Neural progenitor cell (in vitro differentiated cells): Measurements from ENCODE around the gene F13A1. TPM values are rescaled to one million over a fixed set of nuclear protein-coding genes. Genes with fewer than 3 reads are reported as not detected.
A peak's percentile ranks its signal among the peaks of the same experiment; 100 is the strongest.

ENCODE experiments used
- DNase-seq: peaks from one replicate; pipeline ENCODE4 v3.0.0-alpha.2; 2016; ENCODE audit warnings: low spot score
- H2AFZ ChIP-seq: fragments of 200-600 bp; sonication (generic); replicated peaks from 2 replicates; pipeline ENCODE4 v1.6.1; 2016; ENCODE audit warnings: antibody characterized with exemption
- H3F3A ChIP-seq: fragments of 200-600 bp; sonication (generic); 2 replicates; pipeline ENCODE4 v1.6.1; 2016; ENCODE audit warnings: antibody characterized with exemption, low read depth
- H3K27ac ChIP-seq: fragments of 200-600 bp; sonication (generic); 2 replicates; pipeline ENCODE4 v1.5.1; 2016; ENCODE audit warnings: mild to moderate bottlenecking
- H3K27me3 ChIP-seq: fragments of 200-600 bp; sonication (generic); 2 replicates; pipeline ENCODE4 v1.6.1; 2016; ENCODE audit warnings: mild to moderate bottlenecking, moderate library complexity
- H3K36me3 ChIP-seq: fragments of 200-600 bp; sonication (generic); 2 replicates; pipeline ENCODE4 v1.5.1; 2016
- H3K4me1 ChIP-seq: fragments of 200-600 bp; sonication (generic); 2 replicates; pipeline ENCODE4 v1.6.1; 2016; ENCODE audit warnings: mixed run types
- H3K4me2 ChIP-seq: fragments of 200-600 bp; sonication (generic); 2 replicates; pipeline ENCODE4 v1.6.1; 2016
- H3K4me3 ChIP-seq: fragments of 200-600 bp; sonication (generic); 2 replicates; pipeline ENCODE4 v1.5.1; 2016
- H3K79me2 ChIP-seq: fragments of 200-600 bp; sonication (generic); 2 replicates; pipeline ENCODE4 v1.6.1; 2016; ENCODE audit warnings: low read depth
- H3K9ac ChIP-seq: fragments of 200-600 bp; sonication (generic); 2 replicates; pipeline ENCODE4 v1.6.1; 2016
- H3K9me3 ChIP-seq: fragments of 200-600 bp; sonication (generic); 2 replicates; pipeline ENCODE4 v1.5.1; 2016; ENCODE audit warnings: low read depth
- H4K20me1 ChIP-seq: fragments of 200-600 bp; sonication (generic); 2 replicates; pipeline ENCODE4 v1.6.1; 2016; ENCODE audit warnings: low read depth
- H3K27ac Mint-ChIP-seq: 3 replicates; pipeline ENCODE4 v1.8.0; 2021; ENCODE audit warnings: mixed read lengths
- H3K27me3 Mint-ChIP-seq: 2 replicates; pipeline ENCODE4 v1.8.0; 2022; ENCODE audit warnings: low read depth, mild to moderate bottlenecking, inconsistent platforms, moderate library complexity, mixed read lengths; ENCODE audit not compliant: insufficient read depth
- H3K36me3 Mint-ChIP-seq: 3 replicates; pipeline ENCODE4 v1.8.0; 2021; ENCODE audit warnings: mixed read lengths
- H3K4me1 Mint-ChIP-seq: 3 replicates; pipeline ENCODE4 v1.8.0; 2021; ENCODE audit warnings: mixed read lengths
- H3K4me3 Mint-ChIP-seq: 3 replicates; pipeline ENCODE4 v1.8.0; 2021; ENCODE audit warnings: mild to moderate bottlenecking, moderate library complexity, mixed read lengths
- H3K9me3 Mint-ChIP-seq: 3 replicates; pipeline ENCODE4 v1.8.0; 2020; ENCODE audit warnings: mixed read lengths
- EZH2 ChIP-seq: fragments of 200-600 bp; sonication (generic); IDR thresholded peaks from 2 replicates; pipeline ENCODE4 v1.6.1; 2017; ENCODE audit warnings: antibody characterized with exemption, mild to moderate bottlenecking, moderate library complexity
- EZH2phosphoT487 ChIP-seq: fragments of 200-600 bp; sonication (generic); IDR thresholded peaks from 2 replicates; pipeline ENCODE4 v1.6.1; 2017; ENCODE audit warnings: antibody characterized with exemption
- total RNA-seq: library from RNA; depleted of rRNA; stranded (reverse); fragments of >200 nt; gene quantifications from 2 replicates; pipeline ENCODE4 v1.2.3, GENCODE V29; 2015; ENCODE audit warnings: low replicate concordance
- TF ChIP-seq, protein P1 (sequence below): fragments of 200-600 bp; sonication (generic); IDR thresholded peaks from 2 replicates; pipeline ENCODE4 v1.5.1; 2017; ENCODE audit warnings: antibody characterized with exemption, mild to moderate bottlenecking

The F13A1 gene
- total RNA-seq, 1 donor from 2014 or later: 3.6 TPM

DNA sequence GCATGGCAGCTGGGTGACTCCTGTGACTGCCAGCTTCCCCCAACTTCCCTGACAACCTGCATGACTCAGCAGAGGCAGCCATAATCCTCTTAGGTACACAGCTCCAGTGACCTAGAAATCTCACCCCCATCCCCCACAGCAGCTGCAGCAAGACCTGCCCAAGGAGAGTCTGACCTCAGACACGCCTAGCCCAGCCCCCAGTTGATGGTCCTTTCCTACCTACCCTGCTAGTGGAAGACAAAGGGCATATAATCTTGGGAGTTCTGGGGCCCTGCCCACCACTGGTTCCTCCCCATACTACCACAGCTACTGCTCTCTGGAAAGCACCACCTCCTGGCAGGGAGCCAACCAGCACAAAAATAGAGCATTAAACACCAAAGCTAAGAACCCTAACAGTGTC lies 90.2 kb downstream of the F13A1 start:
- H3K4me3 ChIP-seq: no peak overlapping the region
- H3K4me1 Mint-ChIP-seq: peaks cover 13% of the 10 kb centered on the region
- peaks cover 2% of the 10 kb centered on the region for H3K27me3 Mint-ChIP-seq
- peaks cover 25% of the 10 kb centered on the region for H3K9me3 Mint-ChIP-seq
- no peak for TF ChIP-seq EZH2
- no peak for TF ChIP-seq EZH2phosphoT487
- TF ChIP-seq, protein P1, sequence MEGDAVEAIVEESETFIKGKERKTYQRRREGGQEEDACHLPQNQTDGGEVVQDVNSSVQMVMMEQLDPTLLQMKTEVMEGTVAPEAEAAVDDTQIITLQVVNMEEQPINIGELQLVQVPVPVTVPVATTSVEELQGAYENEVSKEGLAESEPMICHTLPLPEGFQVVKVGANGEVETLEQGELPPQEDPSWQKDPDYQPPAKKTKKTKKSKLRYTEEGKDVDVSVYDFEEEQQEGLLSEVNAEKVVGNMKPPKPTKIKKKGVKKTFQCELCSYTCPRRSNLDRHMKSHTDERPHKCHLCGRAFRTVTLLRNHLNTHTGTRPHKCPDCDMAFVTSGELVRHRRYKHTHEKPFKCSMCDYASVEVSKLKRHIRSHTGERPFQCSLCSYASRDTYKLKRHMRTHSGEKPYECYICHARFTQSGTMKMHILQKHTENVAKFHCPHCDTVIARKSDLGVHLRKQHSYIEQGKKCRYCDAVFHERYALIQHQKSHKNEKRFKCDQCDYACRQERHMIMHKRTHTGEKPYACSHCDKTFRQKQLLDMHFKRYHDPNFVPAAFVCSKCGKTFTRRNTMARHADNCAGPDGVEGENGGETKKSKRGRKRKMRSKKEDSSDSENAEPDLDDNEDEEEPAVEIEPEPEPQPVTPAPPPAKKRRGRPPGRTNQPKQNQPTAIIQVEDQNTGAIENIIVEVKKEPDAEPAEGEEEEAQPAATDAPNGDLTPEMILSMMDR: no peak
- no peak overlapping the region for H3K9ac ChIP-seq
- H3F3A ChIP-seq: no peaks in the 10 kb centered on the region
- H3K27ac Mint-ChIP-seq: peak overlapping the region; percentile 87
- H4K20me1 ChIP-seq: no peaks in the 10 kb centered on the region
- no peaks in the 10 kb centered on the region for H3K9me3 ChIP-seq
- peak overlapping the region; percentile 35 for H3K4me2 ChIP-seq
- H3K36me3 ChIP-seq: no peaks in the 10 kb centered on the region
- DNase-seq: peak; percentile 53
- no peak overlapping the region for H3K4me3 Mint-ChIP-seq
- H3K27ac ChIP-seq: no peak overlapping the region
- no peaks in the 10 kb centered on the region for H3K79me2 ChIP-seq
- peaks cover 23% of the 10 kb centered on the region for H3K4me1 ChIP-seq
- no peaks in the 10 kb centered on the region for H3K27me3 ChIP-seq
- peak overlapping the region; percentile 34 for H2AFZ ChIP-seq
- peaks cover 2% of the 10 kb centered on the region for H3K36me3 Mint-ChIP-seq

DNA sequence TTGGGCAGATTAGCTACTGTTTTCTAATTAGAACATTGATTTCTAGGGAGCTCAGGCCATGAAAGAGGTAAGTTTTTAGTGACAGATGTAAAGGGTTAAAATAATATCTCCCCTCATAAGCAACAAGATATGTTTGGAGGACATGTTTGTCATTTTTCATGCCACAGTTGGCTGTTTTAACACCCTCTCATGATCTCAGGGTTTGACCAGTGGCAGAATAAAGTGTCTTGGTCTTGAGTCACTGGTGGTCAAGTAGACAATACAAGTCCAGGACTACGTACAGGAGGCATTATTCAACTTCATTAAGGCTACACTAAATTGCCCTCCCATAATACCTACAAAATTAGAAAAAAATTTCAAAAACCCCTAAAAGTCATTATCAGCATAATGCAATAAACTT lies 92.6 kb downstream of the F13A1 start:
- Mint-ChIP-seq H3K27me3 (peaks cover 2% of the 10 kb centered on the region), H3K27ac (no peak overlapping the region), H3K4me1 (peaks cover 13% of the 10 kb centered on the region), H3K36me3 (peaks cover 2% of the 10 kb centered on the region), H3K9me3 (peaks cover 20% of the 10 kb centered on the region), H3K4me3 (no peak overlapping the region)
- H3K4me2 ChIP-seq: no peak overlapping the region
- H3K9ac ChIP-seq: no peak overlapping the region
- H3K79me2 ChIP-seq: no peaks in the 10 kb centered on the region
- no peak for DNase-seq
- no peak overlapping the region for H3K4me3 ChIP-seq
- H3K4me1 ChIP-seq: peaks cover 23% of the 10 kb centered on the region
- H3K27ac ChIP-seq: no peak overlapping the region
- TF ChIP-seq EZH2phosphoT487 (no peak), EZH2 (no peak)
- TF ChIP-seq, protein P1: no peak
- H3K36me3 ChIP-seq: no peaks in the 10 kb centered on the region
- no peaks in the 10 kb centered on the region for H4K20me1 ChIP-seq
- H3K9me3 ChIP-seq: no peaks in the 10 kb centered on the region
- H3F3A ChIP-seq: no peaks in the 10 kb centered on the region
- H3K27me3 ChIP-seq: no peaks in the 10 kb centered on the region
- no peak overlapping the region for H2AFZ ChIP-seq

DNA sequence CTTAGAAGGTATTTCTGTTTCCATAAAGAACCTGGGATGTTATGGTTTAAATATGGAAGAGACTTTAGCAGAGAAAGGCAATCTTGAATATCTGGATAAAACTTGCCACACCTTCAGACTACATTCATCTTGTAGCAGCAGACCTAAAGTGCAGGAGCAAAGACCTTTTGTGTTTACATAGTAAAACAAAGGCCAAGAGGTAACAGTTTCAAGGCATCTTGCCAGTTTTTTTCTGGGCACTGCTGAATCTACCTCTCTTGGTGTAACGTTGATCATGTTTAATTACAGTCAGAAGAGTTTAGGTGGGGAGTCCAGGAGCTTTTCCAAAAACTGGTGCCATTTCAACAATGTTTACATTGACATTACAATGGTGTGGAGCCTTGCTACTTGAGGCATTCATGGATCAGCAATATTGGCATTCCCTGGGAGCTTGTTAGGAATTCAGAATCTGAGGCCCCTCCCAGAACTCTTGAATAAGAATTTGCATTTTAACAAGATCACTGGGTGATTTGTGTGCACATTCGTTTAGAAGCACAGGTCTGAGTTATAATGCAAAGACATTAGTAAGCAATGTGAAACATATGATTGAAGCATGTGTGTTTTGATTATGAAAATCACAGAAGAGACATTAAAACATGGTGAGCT lies 94.5 kb downstream of the F13A1 start:
- TF ChIP-seq, protein P1: no peak
- no peak for TF ChIP-seq EZH2
- no peak for TF ChIP-seq EZH2phosphoT487
- H3K9ac ChIP-seq: no peak overlapping the region
- no peak overlapping the region for H3K4me3 Mint-ChIP-seq
- no peaks in the 10 kb centered on the region for H3K9me3 ChIP-seq
- H3K27me3 ChIP-seq: no peaks in the 10 kb centered on the region
- H3K9me3 Mint-ChIP-seq: peaks cover 5% of the 10 kb centered on the region
- no peaks in the 10 kb centered on the region for H3K36me3 Mint-ChIP-seq
- no peak overlapping the region for H3K4me3 ChIP-seq
- peaks cover 13% of the 10 kb centered on the region for H3K4me1 Mint-ChIP-seq
- H3K4me2 ChIP-seq: no peak overlapping the region
- H3K27me3 Mint-ChIP-seq: peaks cover 2% of the 10 kb centered on the region
- no peaks in the 10 kb centered on the region for H3K36me3 ChIP-seq
- no peaks in the 10 kb centered on the region for H3F3A ChIP-seq
- H3K4me1 ChIP-seq: peaks cover 23% of the 10 kb centered on the region
- H3K79me2 ChIP-seq: no peaks in the 10 kb centered on the region
- no peak overlapping the region for H3K27ac Mint-ChIP-seq
- no peak for DNase-seq
- H3K27ac ChIP-seq: no peak overlapping the region
- H4K20me1 ChIP-seq: no peaks in the 10 kb centered on the region
- H2AFZ ChIP-seq: no peak overlapping the region
